Nasal cavity respiratory epithelium epithelial cell of viscerocranial mucosa (primary cell): ENCODE measurements around the gene MYT1. TPM values are rescaled to one million over a fixed set of nuclear protein-coding genes. Genes with fewer than 3 reads are reported as not detected.

ENCODE experiments used
- total RNA-seq: library from RNA; depleted of rRNA; stranded (reverse); fragments of >200 nt; gene quantifications from 2 replicates; pipeline ENCODE4 v1.2.3, GENCODE V29; 2014

MYT1 gene
- not detected in 2 replicates for total RNA-seq

GRCh38 chr20:64164123-64164836, at the start of gene MYT1:
Gene MYT1 (plus strand): TSS chr20:64164452. CDS start chr20:64198862, 34,410 bp downstream.

GRCh38 chr20:64255361-64256281, 91.4 kb downstream of the MYT1 start, which contains the start of gene PCMTD2:
Gene PCMTD2 (plus strand): TSS chr20:64255748. CDS start chr20:64259966, 4,218 bp downstream.

Other genes with a start within 250 kb of the MYT1 start
- gene UCKL1, start 208.0 kb upstream of the MYT1 start, total RNA-seq, result 18.5 and 29.2 TPM in 2 replicates
- gene ZNF512B, start 194.5 kb upstream of the MYT1 start, total RNA-seq, result 6.2 and 18.0 TPM in 2 replicates
- gene SAMD10, start 184.8 kb upstream of the MYT1 start, total RNA-seq, result 2.7 and 4.8 TPM in 2 replicates
- gene PRPF6, start 183.3 kb upstream of the MYT1 start, total RNA-seq, result 25.6 and 69.8 TPM in 2 replicates
- gene C20orf204, start 128.3 kb upstream of the MYT1 start, total RNA-seq, result 0.34 and 0.78 TPM in 2 replicates
- not detected in 2 replicates for gene SOX18, start 114.8 kb upstream of the MYT1 start, total RNA-seq
- gene TCEA2, start 101.3 kb upstream of the MYT1 start, total RNA-seq, result 4.1 and 12.2 TPM in 2 replicates
- gene RGS19, start 84.9 kb upstream of the MYT1 start, total RNA-seq, result 5.8 and 14.2 TPM in 2 replicates
- gene OPRL1, start 84.4 kb upstream of the MYT1 start, total RNA-seq, result 0.34 and 0.71 TPM in 2 replicates
- gene LKAAEAR1, start 80.1 kb upstream of the MYT1 start, total RNA-seq, result not detected in 2 replicates
- gene NPBWR2, start 56.9 kb upstream of the MYT1 start, total RNA-seq, result not detected in 2 replicates
- 33.5 and 47.6 TPM in 2 replicates for gene PCMTD2, start 91.3 kb downstream of the MYT1 start, total RNA-seq